SK-N-SH (cell line): ENCODE results near the gene IER2. TPM values are rescaled to one million over a fixed set of nuclear protein-coding genes. Genes with fewer than 3 reads are reported as not detected.

Experiments
- CTCF ChIA-PET: fragments of 300-600, 350-600 bp; formaldehyde crosslinking; extraction: SDS; loops from one replicate; lab custom pipeline; 2021; lab: Yijun Ruan, JAX
- POLR2A ChIA-PET: fragments of 350-600 bp; sonication (Branson Sonifier 250); formaldehyde crosslinking; extraction: SDS; loops from one replicate; lab custom pipeline; 2020; ENCODE audit warnings: antibody characterized with exemption, inconsistent platforms; lab: Yijun Ruan, JAX
- DNase-seq: peaks from one replicate; pipeline ENCODE4 v3.0.0; 2012
- H2AFZ ChIP-seq: fragments of 200-600 bp; sonication (generic); 2 replicates; pipeline ENCODE4 v1.8.1; 2016; ENCODE audit warnings: antibody characterized with exemption, mild to moderate bottlenecking, low read depth
- H3F3A ChIP-seq: fragments of 200-600 bp; sonication (generic); replicated peaks from 2 replicates; pipeline ENCODE3; 2016; ENCODE audit warnings: antibody characterized with exemption, mild to moderate bottlenecking; ENCODE audit not compliant: insufficient read depth
- H3K27ac ChIP-seq, 2 experiments: fragments of 200-500 bp in 1 of 2; fragments of 200-600 bp in 1 of 2; sonication (Bioruptor generic) in 1 of 2; sonication (generic), shearing (Covaris generic) in 1 of 2; 2 replicates each; pipeline versions ENCODE4 v1.5.1 to v1.6.1; 2014 to 2016; ENCODE audit warnings: low read depth in 2 of 2, inconsistent platforms in 1 of 2, low read length in 1 of 2, mild to moderate bottlenecking in 1 of 2, mixed read lengths in 1 of 2
- H3K27me3 ChIP-seq: fragments of 200-600 bp; sonication (generic), shearing (Covaris generic); 2 replicates; pipeline ENCODE4 v1.6.1; 2016; ENCODE audit warnings: mixed run types; ENCODE audit not compliant: insufficient read depth
- H3K36me3 ChIP-seq, 2 experiments: fragments of 200-500 bp in 1 of 2; fragments of 200-600 bp in 1 of 2; sonication (Bioruptor generic) in 1 of 2; sonication (generic) in 1 of 2; replicated peaks in 1 of 2; 2 replicates each; pipeline versions ENCODE3 to v1.5.1; 2014 to 2016; ENCODE audit warnings: low read length in 1 of 2, mild to moderate bottlenecking in 1 of 2; ENCODE audit not compliant: insufficient read depth in 2 of 2, control insufficient read depth in 1 of 2
- H3K4me1 ChIP-seq, 2 experiments: fragments of 200-500 bp in 1 of 2; fragments of 200-600 bp in 1 of 2; sonication (Bioruptor generic) in 1 of 2; sonication (generic), shearing (Covaris generic) in 1 of 2; 2 replicates each; pipeline versions ENCODE4 v1.5.1 to v1.6.1; 2014 to 2016; ENCODE audit warnings: low read depth in 1 of 2, low read length in 1 of 2, mixed run types in 1 of 2; ENCODE audit not compliant: insufficient read depth in 2 of 2, control insufficient read depth in 1 of 2
- H3K4me2 ChIP-seq: fragments of 200-600 bp; sonication (generic), shearing (Covaris generic); 2 replicates; pipeline ENCODE4 v1.6.1; 2017; ENCODE audit warnings: mixed run types
- H3K4me3 ChIP-seq, 2 experiments: fragments of 200-500 bp in 1 of 2; fragments of 200-600 bp in 1 of 2; sonication (Bioruptor generic) in 1 of 2; sonication (generic), shearing (Covaris generic) in 1 of 2; 2 replicates each; pipeline versions ENCODE4 v1.5.1 to v1.8.1; 2014 to 2016; ENCODE audit warnings: low read depth in 2 of 2, inconsistent platforms in 1 of 2, low read length in 1 of 2, mild to moderate bottlenecking in 1 of 2, mixed read lengths in 1 of 2, moderate library complexity in 1 of 2
- H3K79me2 ChIP-seq: fragments of 200-600 bp; sonication (generic); 2 replicates; pipeline ENCODE4 v1.8.1; 2017; ENCODE audit warnings: mild to moderate bottlenecking; ENCODE audit not compliant: insufficient read depth
- H3K9ac ChIP-seq: fragments of 200-600 bp; sonication (generic); 2 replicates; pipeline ENCODE4 v1.6.1; 2017; ENCODE audit warnings: mixed run types
- H3K9me2 ChIP-seq: fragments of 200-600 bp; sonication (generic); 2 replicates; pipeline ENCODE4 v1.6.1; 2017; ENCODE audit warnings: mixed run types
- H3K9me3 ChIP-seq: fragments of 200-600 bp; sonication (generic); 2 replicates; pipeline ENCODE4 v1.6.1; 2017; ENCODE audit warnings: mixed run types, mild to moderate bottlenecking, moderate library complexity
- H4K20me1 ChIP-seq: fragments of 200-600 bp; sonication (generic); 2 replicates; pipeline ENCODE4 v1.6.1; 2017; ENCODE audit warnings: mild to moderate bottlenecking, mixed run types; ENCODE audit not compliant: insufficient read depth
- CHD2 ChIP-seq: fragments of 150-350 bp; IDR thresholded peaks from 2 replicates; pipeline ENCODE4 v1.6.1; 2018; ENCODE audit warnings: low read length; ENCODE audit not compliant: partially characterized antibody
- ELF1 ChIP-seq: IDR thresholded peaks from 2 replicates; pipeline ENCODE4 v1.4.0; 2012
- EZH2phosphoT487 ChIP-seq: fragments of 200-600 bp; sonication (generic); IDR thresholded peaks from 2 replicates; pipeline ENCODE4 v1.6.1; 2017; ENCODE audit warnings: low read depth, mixed run types, mild to moderate bottlenecking, antibody characterized with exemption, moderate library complexity, borderline replicate concordance
- GABPA ChIP-seq: IDR thresholded peaks from 2 replicates; pipeline ENCODE4 v1.4.0; 2012; ENCODE audit warnings: low read depth, mild to moderate bottlenecking
- GATA2 ChIP-seq: sonication (generic); formaldehyde crosslinking; IDR thresholded peaks from 2 replicates; pipeline ENCODE4 v1.5.0; 2020; ENCODE audit warnings: mild to moderate bottlenecking, missing genetic modification reagents
- MXI1 ChIP-seq: IDR thresholded peaks from 2 replicates; pipeline ENCODE4 v1.6.1; 2012; ENCODE audit warnings: mild to moderate bottlenecking, low read depth, low read length, improper control_type of control experiment
- NRF1 ChIP-seq: IDR thresholded peaks from 2 replicates; pipeline ENCODE4 v1.6.1; 2012; ENCODE audit warnings: low read depth, mild to moderate bottlenecking, low read length
- POLR2AphosphoS5 ChIP-seq: IDR thresholded peaks from 2 replicates; pipeline ENCODE4 v1.6.1; 2012; ENCODE audit warnings: low read depth, low read length
- RCOR1 ChIP-seq: fragments of 150-350 bp; IDR thresholded peaks from 2 replicates; pipeline ENCODE4 v1.6.1; 2017; ENCODE audit warnings: antibody characterized with exemption, low read length
- REST ChIP-seq: IDR thresholded peaks from 2 replicates; pipeline ENCODE4 v1.6.1; 2012; ENCODE audit warnings: mild to moderate bottlenecking, low read depth, low read length, moderate library complexity
- SIN3A ChIP-seq: IDR thresholded peaks from 2 replicates; pipeline ENCODE4 v1.6.1; 2012; ENCODE audit warnings: low read depth, mild to moderate bottlenecking, low read length, moderate library complexity, borderline replicate concordance
- TAF1 ChIP-seq: IDR thresholded peaks from 2 replicates; pipeline ENCODE4 v1.6.1; 2012; ENCODE audit warnings: low read depth, mild to moderate bottlenecking, low read length, moderate library complexity, borderline replicate concordance
- TCF12 ChIP-seq: IDR thresholded peaks from 2 replicates; pipeline ENCODE4 v1.4.0; 2012
- USF2 ChIP-seq: fragments of 150-350 bp; IDR thresholded peaks from 2 replicates; pipeline ENCODE4 v1.6.1; 2017; ENCODE audit warnings: antibody characterized with exemption, low read length, low read depth, borderline replicate concordance
- WGBS: methylation state at CpG from one replicate; pipeline ENCODE4 v1.1.6; 2017; ENCODE audit warnings: low lambda C conversion rate; 5-methylcytosine and 5-hydroxymethylcytosine counted together
- polyA plus RNA-seq, 3 experiments: library from polyadenylated mRNA; depleted of rRNA; stranded (reverse); fragments of >200 nt; gene quantifications; 2 replicates each; pipeline ENCODE4 v1.2.3, GENCODE V29; 2012
- TF ChIP-seq, protein P1 (sequence below): fragments of 200-600 bp; sonication (generic); IDR thresholded peaks from 2 replicates; pipeline ENCODE4 v1.6.1; 2017; ENCODE audit warnings: antibody characterized with exemption, mild to moderate bottlenecking, moderate library complexity
- TF ChIP-seq, protein P2 (sequence below): IDR thresholded peaks from 2 replicates; pipeline ENCODE4; 2012
- TF ChIP-seq, protein P3 (sequence below): IDR thresholded peaks from 2 replicates; pipeline ENCODE4 v1.4.0; 2012; ENCODE audit warnings: low read depth

Gene IER2
- polyA plus RNA-seq, 1 of the 3 experiments (the other 2 are of a cell fraction): 115 TPM

GRCh38 chr19:13152974-13153568 lies 2.9 kb downstream of the IER2 start:
- Histone ChIP-seq H3K27ac (peak overlapping the region; percentile 98 to 99), H4K20me1 (peaks cover 25% of the 10 kb centered on the region), H3K79me2 (peaks cover 60% of the 10 kb centered on the region), H3K9me3 (no peaks in the 10 kb centered on the region), H3K36me3 (peaks cover 0 to 19% of the 10 kb centered on the region in 2 experiments), H3K9ac (peak overlapping the region; percentile 93), H3F3A (peaks cover 40% of the 10 kb centered on the region), H3K4me3 (peak overlapping the region; percentile 76 to 90), H3K9me2 (no peaks in the 10 kb centered on the region), H2AFZ (no peak overlapping the region), H3K4me2 (peak overlapping the region; percentile 98), H3K27me3 (no peaks in the 10 kb centered on the region), H3K4me1 (peaks cover 4 to 23% of the 10 kb centered on the region in 2 experiments; a peak in 1 of 4 replicates)
- TF ChIP-seq, protein P1, sequence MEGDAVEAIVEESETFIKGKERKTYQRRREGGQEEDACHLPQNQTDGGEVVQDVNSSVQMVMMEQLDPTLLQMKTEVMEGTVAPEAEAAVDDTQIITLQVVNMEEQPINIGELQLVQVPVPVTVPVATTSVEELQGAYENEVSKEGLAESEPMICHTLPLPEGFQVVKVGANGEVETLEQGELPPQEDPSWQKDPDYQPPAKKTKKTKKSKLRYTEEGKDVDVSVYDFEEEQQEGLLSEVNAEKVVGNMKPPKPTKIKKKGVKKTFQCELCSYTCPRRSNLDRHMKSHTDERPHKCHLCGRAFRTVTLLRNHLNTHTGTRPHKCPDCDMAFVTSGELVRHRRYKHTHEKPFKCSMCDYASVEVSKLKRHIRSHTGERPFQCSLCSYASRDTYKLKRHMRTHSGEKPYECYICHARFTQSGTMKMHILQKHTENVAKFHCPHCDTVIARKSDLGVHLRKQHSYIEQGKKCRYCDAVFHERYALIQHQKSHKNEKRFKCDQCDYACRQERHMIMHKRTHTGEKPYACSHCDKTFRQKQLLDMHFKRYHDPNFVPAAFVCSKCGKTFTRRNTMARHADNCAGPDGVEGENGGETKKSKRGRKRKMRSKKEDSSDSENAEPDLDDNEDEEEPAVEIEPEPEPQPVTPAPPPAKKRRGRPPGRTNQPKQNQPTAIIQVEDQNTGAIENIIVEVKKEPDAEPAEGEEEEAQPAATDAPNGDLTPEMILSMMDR: peak; percentile 39; the same call in 1 of the 2 replicates
- TF ChIP-seq TAF1 (peak; percentile 99), REST (peak; percentile 45; the same call in 1 of the 2 replicates), TCF12 (0 out of 2 replicates have a peak, but pooled peaks have one; percentile 9), ELF1 (0 out of 2 replicates have a peak, but pooled peaks have one; percentile 38), USF2 (no peak), CHD2 (peak; percentile 43), POLR2AphosphoS5 (peak; percentile 100), GABPA (0 out of 2 replicates have a peak, but pooled peaks have one; percentile 7), GATA2 (no peak), NRF1 (no peak), SIN3A (peak; percentile 96), MXI1 (peak; percentile 76), EZH2phosphoT487 (no peak), RCOR1 (peak; percentile 54; the same call in 1 of the 2 replicates)
- TF ChIP-seq, protein P2, sequence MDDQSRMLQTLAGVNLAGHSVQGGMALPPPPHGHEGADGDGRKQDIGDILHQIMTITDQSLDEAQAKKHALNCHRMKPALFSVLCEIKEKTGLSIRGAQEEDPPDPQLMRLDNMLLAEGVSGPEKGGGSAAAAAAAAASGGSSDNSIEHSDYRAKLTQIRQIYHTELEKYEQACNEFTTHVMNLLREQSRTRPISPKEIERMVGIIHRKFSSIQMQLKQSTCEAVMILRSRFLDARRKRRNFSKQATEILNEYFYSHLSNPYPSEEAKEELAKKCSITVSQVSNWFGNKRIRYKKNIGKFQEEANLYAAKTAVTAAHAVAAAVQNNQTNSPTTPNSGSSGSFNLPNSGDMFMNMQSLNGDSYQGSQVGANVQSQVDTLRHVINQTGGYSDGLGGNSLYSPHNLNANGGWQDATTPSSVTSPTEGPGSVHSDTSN: peak; percentile 21; the same call in 1 of the 2 replicates
- TF ChIP-seq, protein P3, sequence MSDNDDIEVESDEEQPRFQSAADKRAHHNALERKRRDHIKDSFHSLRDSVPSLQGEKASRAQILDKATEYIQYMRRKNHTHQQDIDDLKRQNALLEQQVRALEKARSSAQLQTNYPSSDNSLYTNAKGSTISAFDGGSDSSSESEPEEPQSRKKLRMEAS: no peak
- ChIA-PET CTCF (interaction anchor here (0.6 to 1.8 kb wide), 15 partner anchors 10 to 188 kb away, joined by 3 to 11 read pairs (median 4); partner anchors contain the start of genes DAND5 and NACC1), POLR2A (interaction anchor here (0.5 to 2.2 kb wide), 14 partner anchors 10 to 921 kb away, joined by 3 to 73 read pairs (median 5); partner anchors contain the start of genes DAND5, GCDH and NACC1)
- WGBS: 1% methylated on average over 20 of the region's 59 CpGs
- peak; percentile 92 for DNase-seq
